GM12878 (cell line): Measurements from ENCODE around the gene TXNRD1. TPM values are rescaled to one million over a fixed set of nuclear protein-coding genes. Genes with fewer than 3 reads are reported as not detected.

Experiments used
- ATAC-seq: fragments of 200-7000 bp; cut with Tn5 transposase; 3 replicates; pipeline ENCODE4 v1.9.1; 2020; ENCODE audit warnings: mild to moderate bottlenecking, moderate library complexity
- BruUV-seq: library from RNA; stranded (reverse); fragments of 400-500 nt; replicated peaks from 2 replicates; lab custom pipeline; 2021; lab: Mats Ljungman, UMichigan
- CTCF ChIA-PET: fragments of 300-600 bp; sonication (Branson Sonifier 250); formaldehyde crosslinking; extraction: SDS; loops from one replicate; lab custom pipeline; 2021; ENCODE audit warnings: inconsistent platforms; lab: Yijun Ruan, JAX
- POLR2A ChIA-PET: fragments of 350-600 bp; formaldehyde crosslinking; extraction: SDS; loops from one replicate; lab custom pipeline; 2021; ENCODE audit warnings: inconsistent platforms; lab: Charles Lee
- RAD21 ChIA-PET: fragments of 300-600 bp; sonication (Branson Sonifier 250); formaldehyde crosslinking; loops from one replicate; lab custom pipeline; 2023; ENCODE audit warnings: antibody characterized with exemption; ENCODE audit not compliant: unreplicated experiment; lab: Charles Lee
- SMC1A ChIA-PET: fragments of 300-600 bp; sonication (Branson Sonifier 250); formaldehyde crosslinking; loops from one replicate; lab custom pipeline; 2023; ENCODE audit not compliant: unreplicated experiment, uncharacterized antibody; lab: Charles Lee
- DNase-seq: peaks from one replicate; pipeline ENCODE4 v3.0.0-alpha.2; 2011; ENCODE audit warnings: low read depth, low spot score
- FAIRE-seq: peaks from 3 replicates; lab custom pipeline; 2011; peaks lifted over from hg19 to GRCh38; lab: Jason Lieb, UNC
- H2AFZ ChIP-seq: 2 replicates; pipeline ENCODE4 v1.6.0; 2011; ENCODE audit warnings: low read depth, low read length, control low read depth; ENCODE audit not compliant: control insufficient read depth
- H3K27ac ChIP-seq: 2 replicates; pipeline ENCODE4 v1.5.1; 2011; ENCODE audit warnings: control low read depth; ENCODE audit not compliant: control insufficient read depth, insufficient read depth
- H3K27me3 ChIP-seq, 2 experiments: replicated peaks in 1 of 2; 2 replicates each; pipeline versions ENCODE4 v1.6.0 to v1.6.1; 2011; ENCODE audit warnings: low read length in 1 of 2; ENCODE audit not compliant: control insufficient read depth in 2 of 2, insufficient read depth in 2 of 2
- H3K36me3 ChIP-seq, 2 experiments: 2 replicates each; pipeline ENCODE4 v1.5.1; 2011; ENCODE audit warnings: low read length in 1 of 2; ENCODE audit not compliant: control insufficient read depth in 2 of 2, insufficient read depth in 2 of 2
- H3K4me1 ChIP-seq: 2 replicates; pipeline ENCODE4 v1.6.1; 2011; ENCODE audit warnings: mild to moderate bottlenecking, low read length, moderate library complexity, mixed read lengths; ENCODE audit not compliant: control insufficient read depth, insufficient read depth
- H3K4me2 ChIP-seq: 2 replicates; pipeline ENCODE4 v1.6.0; 2011; ENCODE audit warnings: control low read depth; ENCODE audit not compliant: control insufficient read depth, insufficient read depth
- H3K4me3 ChIP-seq: fragments of 200-600 bp; sonication (generic); 2 replicates; pipeline ENCODE4 v1.5.1; 2016
- H3K79me2 ChIP-seq: 2 replicates; pipeline ENCODE4 v1.6.0; 2011; ENCODE audit warnings: low read length; ENCODE audit not compliant: control insufficient read depth, insufficient read depth
- H3K9ac ChIP-seq: 2 replicates; pipeline ENCODE4 v1.8.0; 2011; ENCODE audit warnings: low read length, control low read depth, mixed read lengths; ENCODE audit not compliant: control insufficient read depth, insufficient read depth
- H3K9me3 ChIP-seq: replicated peaks from 3 replicates; pipeline ENCODE4 v1.5.1; 2011; ENCODE audit warnings: mild to moderate bottlenecking, low read length; ENCODE audit not compliant: control insufficient read depth, insufficient read depth
- H4K20me1 ChIP-seq: 2 replicates; pipeline ENCODE4 v1.6.0; 2011; ENCODE audit not compliant: control insufficient read depth, insufficient read depth
- CBX5 ChIP-seq: sonication (generic); IDR thresholded peaks from 2 replicates; pipeline ENCODE4 v1.6.1; 2016; ENCODE audit warnings: low read depth, moderate library complexity, mild to moderate bottlenecking, inconsistent platforms
- HCFC1 ChIP-seq: fragments of 150-350 bp; IDR thresholded peaks from 2 replicates; pipeline ENCODE4 v1.6.1; 2014; ENCODE audit warnings: low read length
- POLR2AphosphoS5 ChIP-seq: IDR thresholded peaks from 2 replicates; pipeline ENCODE4 v1.6.1; 2011; ENCODE audit warnings: mild to moderate bottlenecking, low read length, inconsistent platforms
- TCF12 ChIP-seq: IDR thresholded peaks from 2 replicates; pipeline ENCODE4 v1.6.1; 2011; ENCODE audit warnings: low read depth, mild to moderate bottlenecking, low read length
- WGBS: methylation state at CpG from one replicate; pipeline ENCODE4 v1.1.6; 2016; ENCODE audit warnings: low lambda C conversion rate; ENCODE audit not compliant: insufficient replicate concordance, insufficient coverage; ENCODE audit errors: missing lambda C conversion rate; 5-methylcytosine and 5-hydroxymethylcytosine counted together
- in situ Hi-C: fragments of 300-500 bp; cut with MboI; formaldehyde crosslinking; loops from 9 replicates; pipeline ENCODE4 v1.14.3; 2018; ENCODE audit warnings: mixed read lengths
- intact Hi-C: fragments of 100-400 bp; cut with micrococcal nuclease; formaldehyde crosslinking; loops from one replicate; pipeline ENCODE4 v1.14.2; 2022; ENCODE audit not compliant: unreplicated experiment
- polyA plus RNA-seq, 11 experiments: library from polyadenylated mRNA; depleted of rRNA in 4 of 11; unstranded in 6 of 11; stranded (reverse) in 5 of 11; fragments of >200 nt; fragmentation: Nextera tagmentation in 4 of 11; fragmentation: Illumina TruSeq in 1 of 11; extraction: Ambion mirVana in 4 of 11; extraction: Trizol in 1 of 11; gene quantifications; 1 replicate in 1 of 11; 2 replicates in 10 of 11; pipeline versions ENCODE4 v1.2.1 to v1.2.3, GENCODE V29; 2011 to 2016; ENCODE audit warnings: inconsistent platforms in 2 of 11, missing spikeins in 2 of 11, low read depth in 1 of 11
- total RNA-seq, 4 experiments: library from RNA; depleted of rRNA in 3 of 4; stranded (reverse); fragments of >200 nt in 3 of 4; fragmentation: Illumina TruSeq in 1 of 4; extraction: Trizol in 1 of 4; gene quantifications; 2 replicates each; pipeline versions ENCODE4 v1.2.1 to v1.2.3, GENCODE V29; 2013 to 2021
- TF ChIP-seq, protein P1 (sequence below): fragments of 450-650 bp; IDR thresholded peaks from 2 replicates; pipeline ENCODE4 v1.6.1; 2017; ENCODE audit warnings: antibody characterized with exemption, mild to moderate bottlenecking, moderate library complexity
- TF ChIP-seq, protein P2 (sequence below): IDR thresholded peaks from 2 replicates; pipeline ENCODE4 v1.6.1; 2012; ENCODE audit warnings: mild to moderate bottlenecking, low read depth, low read length
- TF ChIP-seq, protein P3 (sequence below): fragments of 450-650 bp; conservative IDR thresholded peaks from 2 replicates; pipeline ENCODE4 v1.6.1; 2017; ENCODE audit warnings: mild to moderate bottlenecking, moderate library complexity
- TF ChIP-seq, protein P4 (sequence below): fragments of 450-650 bp; formaldehyde crosslinking; IDR thresholded peaks from 2 replicates; pipeline ENCODE4 v1.4.0; 2020; ENCODE audit warnings: mild to moderate bottlenecking, moderate library complexity

The TXNRD1 gene
- total and polyA plus RNA-seq, 10 of the 15 experiments (the other 5 are each of a cell fraction or from before 2014, with no cell fraction given): 52.6 to 84.6 (median 67.8) TPM

- TF ChIP-seq HCFC1 (no peak), CBX5 (no peak), POLR2AphosphoS5 (no peak)
- TF ChIP-seq, protein P1, sequence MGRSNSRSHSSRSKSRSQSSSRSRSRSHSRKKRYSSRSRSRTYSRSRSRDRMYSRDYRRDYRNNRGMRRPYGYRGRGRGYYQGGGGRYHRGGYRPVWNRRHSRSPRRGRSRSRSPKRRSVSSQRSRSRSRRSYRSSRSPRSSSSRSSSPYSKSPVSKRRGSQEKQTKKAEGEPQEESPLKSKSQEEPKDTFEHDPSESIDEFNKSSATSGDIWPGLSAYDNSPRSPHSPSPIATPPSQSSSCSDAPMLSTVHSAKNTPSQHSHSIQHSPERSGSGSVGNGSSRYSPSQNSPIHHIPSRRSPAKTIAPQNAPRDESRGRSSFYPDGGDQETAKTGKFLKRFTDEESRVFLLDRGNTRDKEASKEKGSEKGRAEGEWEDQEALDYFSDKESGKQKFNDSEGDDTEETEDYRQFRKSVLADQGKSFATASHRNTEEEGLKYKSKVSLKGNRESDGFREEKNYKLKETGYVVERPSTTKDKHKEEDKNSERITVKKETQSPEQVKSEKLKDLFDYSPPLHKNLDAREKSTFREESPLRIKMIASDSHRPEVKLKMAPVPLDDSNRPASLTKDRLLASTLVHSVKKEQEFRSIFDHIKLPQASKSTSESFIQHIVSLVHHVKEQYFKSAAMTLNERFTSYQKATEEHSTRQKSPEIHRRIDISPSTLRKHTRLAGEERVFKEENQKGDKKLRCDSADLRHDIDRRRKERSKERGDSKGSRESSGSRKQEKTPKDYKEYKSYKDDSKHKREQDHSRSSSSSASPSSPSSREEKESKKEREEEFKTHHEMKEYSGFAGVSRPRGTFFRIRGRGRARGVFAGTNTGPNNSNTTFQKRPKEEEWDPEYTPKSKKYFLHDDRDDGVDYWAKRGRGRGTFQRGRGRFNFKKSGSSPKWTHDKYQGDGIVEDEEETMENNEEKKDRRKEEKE: no peak
Observed at GRCh38 chr12:104199964-104200363, 15.6 kb upstream of the TXNRD1 start (continued).

- ChIA-PET CTCF (interaction anchor here (0.9 to 4.2 kb wide), 9 partner anchors 21 to 632 kb away, joined by 3 to 33 read pairs (median 3); no protein-coding TSS in a partner anchor), RAD21 (no interaction called here), POLR2A (no interaction called here), SMC1A (interaction anchor here (0.7 to 1.6 kb wide), 4 partner anchors 21 to 1230 kb away, joined by 3 to 4 read pairs (median 3); no protein-coding TSS in a partner anchor)
- no peak overlapping the region for H3K4me2 ChIP-seq
- no peak overlapping the region for H2AFZ ChIP-seq
- intact Hi-C loops: loop anchor here (1.0 to 5.0 kb wide), 2 partner anchors 157 to 851 kb away; no protein-coding TSS in a partner anchor
- no peak overlapping the region for H3K4me3 ChIP-seq
- no peaks in the 10 kb centered on the region for H3K27me3 ChIP-seq
- H3K9ac ChIP-seq: no peak overlapping the region
- in situ Hi-C loops: loop anchor here (5.0 kb wide), 2 partner anchors 161 to 861 kb away; no protein-coding TSS in a partner anchor
- no TSS peak for BruUV-seq
- peak; percentile 35 for DNase-seq
- FAIRE-seq: peak; percentile 90
- H3K27ac ChIP-seq: no peak overlapping the region
- H3K4me1 ChIP-seq: no peaks in the 10 kb centered on the region
- peak; percentile 90 for ATAC-seq
- 48% methylated on average over 3 of the region's 3 CpGs for WGBS
- H3K36me3 ChIP-seq: no peaks in the 10 kb centered on the region
- H3K9me3 ChIP-seq: peaks cover 3% of the 10 kb centered on the region; the same call in 2 of the 3 replicates
- no peaks in the 10 kb centered on the region for H3K79me2 ChIP-seq
- H4K20me1 ChIP-seq: no peaks in the 10 kb centered on the region
- TF ChIP-seq, protein P2, sequence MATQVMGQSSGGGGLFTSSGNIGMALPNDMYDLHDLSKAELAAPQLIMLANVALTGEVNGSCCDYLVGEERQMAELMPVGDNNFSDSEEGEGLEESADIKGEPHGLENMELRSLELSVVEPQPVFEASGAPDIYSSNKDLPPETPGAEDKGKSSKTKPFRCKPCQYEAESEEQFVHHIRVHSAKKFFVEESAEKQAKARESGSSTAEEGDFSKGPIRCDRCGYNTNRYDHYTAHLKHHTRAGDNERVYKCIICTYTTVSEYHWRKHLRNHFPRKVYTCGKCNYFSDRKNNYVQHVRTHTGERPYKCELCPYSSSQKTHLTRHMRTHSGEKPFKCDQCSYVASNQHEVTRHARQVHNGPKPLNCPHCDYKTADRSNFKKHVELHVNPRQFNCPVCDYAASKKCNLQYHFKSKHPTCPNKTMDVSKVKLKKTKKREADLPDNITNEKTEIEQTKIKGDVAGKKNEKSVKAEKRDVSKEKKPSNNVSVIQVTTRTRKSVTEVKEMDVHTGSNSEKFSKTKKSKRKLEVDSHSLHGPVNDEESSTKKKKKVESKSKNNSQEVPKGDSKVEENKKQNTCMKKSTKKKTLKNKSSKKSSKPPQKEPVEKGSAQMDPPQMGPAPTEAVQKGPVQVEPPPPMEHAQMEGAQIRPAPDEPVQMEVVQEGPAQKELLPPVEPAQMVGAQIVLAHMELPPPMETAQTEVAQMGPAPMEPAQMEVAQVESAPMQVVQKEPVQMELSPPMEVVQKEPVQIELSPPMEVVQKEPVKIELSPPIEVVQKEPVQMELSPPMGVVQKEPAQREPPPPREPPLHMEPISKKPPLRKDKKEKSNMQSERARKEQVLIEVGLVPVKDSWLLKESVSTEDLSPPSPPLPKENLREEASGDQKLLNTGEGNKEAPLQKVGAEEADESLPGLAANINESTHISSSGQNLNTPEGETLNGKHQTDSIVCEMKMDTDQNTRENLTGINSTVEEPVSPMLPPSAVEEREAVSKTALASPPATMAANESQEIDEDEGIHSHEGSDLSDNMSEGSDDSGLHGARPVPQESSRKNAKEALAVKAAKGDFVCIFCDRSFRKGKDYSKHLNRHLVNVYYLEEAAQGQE: no peak
- TF ChIP-seq TCF12: no peak
- TF ChIP-seq, protein P3, sequence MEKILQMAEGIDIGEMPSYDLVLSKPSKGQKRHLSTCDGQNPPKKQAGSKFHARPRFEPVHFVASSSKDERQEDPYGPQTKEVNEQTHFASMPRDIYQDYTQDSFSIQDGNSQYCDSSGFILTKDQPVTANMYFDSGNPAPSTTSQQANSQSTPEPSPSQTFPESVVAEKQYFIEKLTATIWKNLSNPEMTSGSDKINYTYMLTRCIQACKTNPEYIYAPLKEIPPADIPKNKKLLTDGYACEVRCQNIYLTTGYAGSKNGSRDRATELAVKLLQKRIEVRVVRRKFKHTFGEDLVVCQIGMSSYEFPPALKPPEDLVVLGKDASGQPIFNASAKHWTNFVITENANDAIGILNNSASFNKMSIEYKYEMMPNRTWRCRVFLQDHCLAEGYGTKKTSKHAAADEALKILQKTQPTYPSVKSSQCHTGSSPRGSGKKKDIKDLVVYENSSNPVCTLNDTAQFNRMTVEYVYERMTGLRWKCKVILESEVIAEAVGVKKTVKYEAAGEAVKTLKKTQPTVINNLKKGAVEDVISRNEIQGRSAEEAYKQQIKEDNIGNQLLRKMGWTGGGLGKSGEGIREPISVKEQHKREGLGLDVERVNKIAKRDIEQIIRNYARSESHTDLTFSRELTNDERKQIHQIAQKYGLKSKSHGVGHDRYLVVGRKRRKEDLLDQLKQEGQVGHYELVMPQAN: no peak
- TF ChIP-seq, protein P4, sequence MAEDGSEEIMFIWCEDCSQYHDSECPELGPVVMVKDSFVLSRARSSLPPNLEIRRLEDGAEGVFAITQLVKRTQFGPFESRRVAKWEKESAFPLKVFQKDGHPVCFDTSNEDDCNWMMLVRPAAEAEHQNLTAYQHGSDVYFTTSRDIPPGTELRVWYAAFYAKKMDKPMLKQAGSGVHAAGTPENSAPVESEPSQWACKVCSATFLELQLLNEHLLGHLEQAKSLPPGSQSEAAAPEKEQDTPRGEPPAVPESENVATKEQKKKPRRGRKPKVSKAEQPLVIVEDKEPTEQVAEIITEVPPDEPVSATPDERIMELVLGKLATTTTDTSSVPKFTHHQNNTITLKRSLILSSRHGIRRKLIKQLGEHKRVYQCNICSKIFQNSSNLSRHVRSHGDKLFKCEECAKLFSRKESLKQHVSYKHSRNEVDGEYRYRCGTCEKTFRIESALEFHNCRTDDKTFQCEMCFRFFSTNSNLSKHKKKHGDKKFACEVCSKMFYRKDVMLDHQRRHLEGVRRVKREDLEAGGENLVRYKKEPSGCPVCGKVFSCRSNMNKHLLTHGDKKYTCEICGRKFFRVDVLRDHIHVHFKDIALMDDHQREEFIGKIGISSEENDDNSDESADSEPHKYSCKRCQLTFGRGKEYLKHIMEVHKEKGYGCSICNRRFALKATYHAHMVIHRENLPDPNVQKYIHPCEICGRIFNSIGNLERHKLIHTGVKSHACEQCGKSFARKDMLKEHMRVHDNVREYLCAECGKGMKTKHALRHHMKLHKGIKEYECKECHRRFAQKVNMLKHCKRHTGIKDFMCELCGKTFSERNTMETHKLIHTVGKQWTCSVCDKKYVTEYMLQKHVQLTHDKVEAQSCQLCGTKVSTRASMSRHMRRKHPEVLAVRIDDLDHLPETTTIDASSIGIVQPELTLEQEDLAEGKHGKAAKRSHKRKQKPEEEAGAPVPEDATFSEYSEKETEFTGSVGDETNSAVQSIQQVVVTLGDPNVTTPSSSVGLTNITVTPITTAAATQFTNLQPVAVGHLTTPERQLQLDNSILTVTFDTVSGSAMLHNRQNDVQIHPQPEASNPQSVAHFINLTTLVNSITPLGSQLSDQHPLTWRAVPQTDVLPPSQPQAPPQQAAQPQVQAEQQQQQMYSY: no peak
Observed at GRCh38 chr12:104201238-104202001, 14.2 kb upstream of the TXNRD1 start.
